Activated CD4-positive, alpha-beta T cell treated with anti-CD3 and anti-CD28 coated beads, Interleukin-2, Interleukin-4, amounts not matched to agents 100 ng/mL and 50 ng/mL, durations not matched to agents 16 hours and 8 hours (primary cell): ENCODE results near the gene GOLGA6L10.
"Not testable (repeated sequence)": the region's sequence is repeated elsewhere in the genome, so short reads cannot be mapped to it uniquely, and the experiment has no call there.

ENCODE experiments used
- DNase-seq: peaks from one replicate; pipeline ENCODE4 v3.0.0-alpha.2; 2020; ENCODE audit warnings: low spot score

GOLGA6L10 gene

GRCh38 chr15:82299511-82299914 is 49.8 kb downstream of the GOLGA6L10 start:
- not testable (repeated sequence) for DNase-seq

GRCh38 chr15:82298520-82298919 is 50.8 kb downstream of the GOLGA6L10 start:
- DNase-seq, result peak; percentile 44

- DNase-seq, result no peak
These were observed 51.2 kb downstream of the GOLGA6L10 start for GRCh38 chr15:82298032-82298431.

- DNase-seq, result no peak
These were observed 51.7 kb downstream of the GOLGA6L10 start for GRCh38 chr15:82297546-82297945.

GRCh38 chr15:82294061-82294690 is 55.1 kb downstream of the GOLGA6L10 start:
- no peak for DNase-seq

- DNase-seq, result no peak
These were observed 57.0 kb downstream of the GOLGA6L10 start for GRCh38 chr15:82292271-82292670.
